HG03108 (cell line): ENCODE data around the gene CORO6.

Experiments
- ATAC-seq: cut with Tn5 transposase; IDR thresholded peaks from one replicate; pipeline ENCODE4 v1.9.1; 2021; ENCODE audit warnings: moderate library complexity; ENCODE audit not compliant: unreplicated experiment

The CORO6 gene

DNA sequence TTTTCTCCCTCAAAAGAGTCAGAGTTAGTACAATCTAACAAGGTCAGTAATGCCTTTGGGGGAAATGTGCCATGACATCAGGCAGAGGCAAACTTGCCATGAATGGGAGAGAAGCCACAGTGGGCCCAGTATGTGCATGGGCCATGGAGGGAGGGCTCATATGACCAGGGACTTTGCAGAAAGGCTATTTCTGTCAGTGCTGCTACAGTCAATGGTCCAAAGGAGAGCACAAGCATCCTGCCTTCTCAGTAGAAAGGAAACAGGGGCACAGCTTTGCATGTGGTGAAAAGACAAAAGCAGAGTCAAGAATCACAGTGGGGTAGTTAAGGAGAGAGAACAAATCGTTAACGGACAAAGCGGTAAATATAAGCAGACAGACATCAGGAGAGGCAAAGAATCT, 11.2 kb upstream of the CORO6 start:
- ATAC-seq = no peak

DNA sequence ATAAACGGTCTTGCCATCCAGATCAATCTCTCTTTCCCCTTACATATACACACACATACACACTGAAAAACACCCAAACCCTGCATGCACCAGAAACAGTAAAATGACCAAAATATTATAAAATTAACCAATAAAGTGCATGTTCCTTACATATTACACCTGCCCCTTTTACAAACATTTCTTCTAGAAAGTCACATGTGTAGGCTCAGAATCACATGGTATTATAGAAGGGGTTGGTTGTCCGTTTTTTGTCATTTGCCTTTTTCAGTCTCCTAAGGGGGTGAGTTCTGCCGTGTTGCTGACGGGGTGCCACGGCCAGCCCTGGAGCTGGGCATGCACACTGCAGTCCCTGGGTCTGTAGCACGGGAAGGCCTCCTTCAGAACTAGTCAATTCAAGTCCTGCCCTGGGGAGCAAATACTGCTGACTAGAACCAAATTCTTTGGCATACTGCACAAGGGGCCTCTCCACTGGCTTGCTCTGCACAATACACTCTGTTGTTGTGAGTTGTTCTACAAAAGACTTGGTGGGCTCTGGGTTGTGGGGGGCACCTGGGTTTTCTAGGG, 8.0 kb upstream of the CORO6 start:
- no peak for ATAC-seq

DNA sequence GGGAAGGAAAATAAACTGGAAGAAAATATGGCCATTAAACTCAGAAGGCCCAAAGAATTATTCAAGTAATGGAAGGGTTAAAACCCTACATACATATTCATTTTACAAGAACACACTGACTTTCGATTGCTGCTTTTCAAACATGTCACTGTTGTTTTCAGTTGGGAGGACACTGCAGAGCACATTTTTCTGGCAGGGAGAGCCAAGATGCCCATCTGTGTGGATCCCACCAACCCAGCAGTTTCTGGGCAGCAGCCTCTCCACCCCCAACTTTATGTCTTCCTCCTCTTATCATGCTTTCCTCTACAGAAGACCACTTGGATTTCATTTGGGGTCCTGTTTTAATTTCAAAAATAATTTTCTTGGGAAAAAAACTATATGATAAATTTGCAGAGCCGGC, 7.1 kb upstream of the CORO6 start:
- ATAC-seq = no peak

GRCh38 chr17:29628644-29629043, 5.9 kb upstream of the CORO6 start:
- ATAC-seq = no peak

GRCh38 chr17:29627951-29628350, 5.2 kb upstream of the CORO6 start:
- no peak for ATAC-seq

DNA sequence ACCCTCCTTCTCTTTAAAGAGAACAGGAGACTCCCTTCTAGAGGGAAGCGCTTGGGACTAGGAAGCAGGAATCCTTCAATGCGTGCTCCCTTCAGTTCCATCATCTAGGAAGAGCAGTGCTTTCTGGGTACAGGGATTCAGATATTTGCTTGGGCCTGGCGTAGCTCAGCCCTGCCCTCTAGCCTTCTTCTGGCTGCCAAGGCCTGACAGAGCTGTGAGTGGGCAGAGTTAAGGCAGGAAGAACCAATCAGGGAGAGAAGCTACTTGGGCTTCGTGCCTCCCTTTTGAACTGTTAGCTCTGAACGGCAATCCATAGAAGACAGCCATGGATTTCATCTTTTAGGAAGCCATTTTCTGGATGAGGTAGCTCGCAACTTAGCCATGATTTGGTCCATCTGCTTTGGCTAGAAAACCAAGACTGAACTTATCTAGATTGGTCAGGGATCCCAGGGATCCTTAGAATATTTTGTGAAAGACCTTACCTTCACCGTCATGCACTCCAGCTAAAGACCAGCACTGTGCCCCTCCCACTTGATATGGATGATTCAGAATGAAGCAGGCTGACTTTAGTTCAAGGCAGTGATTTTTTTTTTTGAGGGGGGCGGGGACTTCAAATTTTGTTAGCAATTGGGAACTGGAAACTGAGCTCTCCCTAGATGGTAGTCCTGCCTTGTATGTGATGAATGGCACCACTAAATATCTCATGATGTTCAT, 2.5 kb upstream of the CORO6 start:
- ATAC-seq = no peak

GRCh38 chr17:29624586-29624985, 1.9 kb upstream of the CORO6 start:
- ATAC-seq = no peak

GRCh38 chr17:29623283-29623647, 553 bp upstream of the CORO6 start:
- no peak for ATAC-seq

- ATAC-seq = no peak
These were observed 939 bp downstream of the CORO6 start for GRCh38 chr17:29621751-29622194.

- ATAC-seq = no peak
These were observed 1.8 kb downstream of the CORO6 start for GRCh38 chr17:29620779-29621500.

DNA sequence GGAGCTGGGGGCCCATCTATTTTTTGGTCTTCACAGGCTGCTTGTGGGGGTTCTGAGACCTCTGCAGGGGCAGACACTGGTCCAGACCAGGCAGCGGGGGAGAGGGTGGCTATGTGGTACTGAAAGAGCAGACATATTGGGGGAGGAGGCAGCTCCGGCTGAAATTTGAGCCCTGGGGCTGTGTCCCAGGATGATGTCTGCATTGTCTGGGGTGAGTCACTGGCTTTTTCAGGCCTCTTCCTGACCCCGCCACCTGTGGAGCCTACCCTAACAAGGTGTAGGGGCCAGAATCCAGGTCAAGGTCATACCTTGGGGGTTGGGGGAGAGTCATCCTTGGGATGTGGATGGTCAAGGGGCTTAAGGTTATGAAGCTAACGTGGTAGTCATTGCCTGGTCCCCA, 2.4 kb downstream of the CORO6 start:
- ATAC-seq = no peak

- ATAC-seq = no peak
These were observed 3.5 kb downstream of the CORO6 start for GRCh38 chr17:29619251-29619650.

DNA sequence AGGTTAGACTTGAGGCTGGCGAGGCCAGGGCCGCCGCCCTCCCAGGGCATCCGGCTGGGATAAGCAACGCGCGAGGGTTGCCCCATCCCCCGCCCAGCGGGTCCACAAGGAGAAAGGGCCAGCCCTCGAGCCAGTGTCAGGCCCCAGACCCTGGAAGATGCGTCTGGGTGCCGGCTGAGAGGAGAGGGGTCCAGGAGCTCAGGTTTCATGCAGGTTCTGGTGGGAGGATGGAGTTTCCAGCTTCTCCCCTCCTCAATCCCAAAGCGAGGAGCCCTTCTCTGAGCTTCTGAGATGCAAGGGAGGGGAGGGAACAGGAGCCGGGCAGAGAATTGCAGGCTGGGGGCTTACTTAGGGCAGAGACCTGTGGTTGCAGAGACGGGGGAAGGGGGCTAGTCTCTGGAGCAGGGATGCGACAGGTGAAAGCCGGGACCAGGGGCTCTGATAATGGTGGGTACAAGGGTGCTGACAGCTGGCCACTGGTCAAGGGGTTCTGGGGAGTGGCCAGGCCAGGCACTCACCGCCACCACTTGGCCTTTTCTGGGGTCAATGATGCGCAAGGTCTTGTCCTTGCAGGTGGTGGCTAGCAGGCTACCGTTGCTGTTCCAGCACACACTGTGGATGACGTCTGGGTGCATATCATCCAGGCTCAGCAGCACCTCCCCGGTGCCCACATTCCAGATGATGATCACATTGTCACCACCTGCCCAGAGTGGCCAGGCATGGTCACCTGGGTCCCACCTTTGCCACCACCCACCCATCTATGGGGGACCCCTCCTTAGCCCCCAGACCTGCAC, 4.2 kb downstream of the CORO6 start:
- no peak for ATAC-seq

DNA sequence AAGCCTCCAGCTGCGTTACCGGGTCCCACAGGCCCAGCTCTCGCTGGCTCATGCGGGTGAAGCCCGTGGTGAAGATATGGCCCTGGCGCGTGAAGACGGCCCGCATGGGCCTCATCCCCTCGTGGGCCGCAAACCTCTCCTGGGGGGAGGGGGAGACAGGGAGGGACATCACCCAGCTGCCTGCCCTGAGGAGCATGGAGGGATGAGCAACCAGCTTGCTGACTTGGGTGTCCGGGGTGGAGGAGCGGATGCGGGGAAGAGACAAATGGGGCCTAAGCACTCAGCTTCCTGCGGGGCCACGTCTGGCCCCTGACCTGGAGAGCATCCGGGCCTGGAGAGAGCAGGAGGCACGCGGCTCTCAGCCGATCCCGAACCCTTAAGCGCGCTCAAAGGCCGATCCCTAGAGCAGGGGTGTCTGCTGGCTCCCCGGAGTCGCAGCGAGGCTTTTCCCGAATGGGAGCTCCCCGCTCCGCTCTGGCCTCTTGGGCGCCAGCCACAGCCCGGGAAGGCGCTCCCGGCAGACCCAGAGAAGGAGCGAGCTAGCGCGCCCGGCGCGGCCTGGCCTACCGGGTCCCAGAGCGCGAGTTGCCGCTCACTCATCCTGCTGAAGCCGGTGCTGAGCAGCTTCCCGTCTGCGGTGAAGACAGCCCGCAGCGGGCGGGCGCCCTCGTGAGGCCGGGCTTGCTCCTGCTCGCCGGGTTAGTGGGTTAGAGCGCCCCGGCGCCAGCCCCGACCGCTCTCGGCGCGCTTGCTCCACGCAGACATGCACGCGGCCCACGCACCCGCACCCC, 5.0 kb downstream of the CORO6 start:
- no peak for ATAC-seq

DNA sequence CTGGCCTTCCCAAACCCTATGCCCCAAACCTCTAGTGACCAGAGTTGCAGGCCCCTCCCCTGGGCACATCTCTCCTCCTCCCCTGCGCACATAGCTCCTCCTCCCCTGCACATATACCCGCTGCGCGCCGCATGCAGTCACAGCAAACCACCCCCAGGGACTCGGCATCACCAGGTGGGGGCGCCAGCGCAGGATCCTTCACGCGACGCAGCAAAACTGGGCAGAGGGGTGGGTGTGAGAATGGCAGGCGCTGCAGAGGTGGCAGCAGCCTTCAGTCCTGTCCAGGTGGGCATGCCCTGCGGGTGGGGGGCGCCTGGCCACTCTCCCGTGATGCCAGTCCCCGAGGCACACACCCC, 5.6 kb downstream of the CORO6 start:
- peak; percentile 35 for ATAC-seq

DNA sequence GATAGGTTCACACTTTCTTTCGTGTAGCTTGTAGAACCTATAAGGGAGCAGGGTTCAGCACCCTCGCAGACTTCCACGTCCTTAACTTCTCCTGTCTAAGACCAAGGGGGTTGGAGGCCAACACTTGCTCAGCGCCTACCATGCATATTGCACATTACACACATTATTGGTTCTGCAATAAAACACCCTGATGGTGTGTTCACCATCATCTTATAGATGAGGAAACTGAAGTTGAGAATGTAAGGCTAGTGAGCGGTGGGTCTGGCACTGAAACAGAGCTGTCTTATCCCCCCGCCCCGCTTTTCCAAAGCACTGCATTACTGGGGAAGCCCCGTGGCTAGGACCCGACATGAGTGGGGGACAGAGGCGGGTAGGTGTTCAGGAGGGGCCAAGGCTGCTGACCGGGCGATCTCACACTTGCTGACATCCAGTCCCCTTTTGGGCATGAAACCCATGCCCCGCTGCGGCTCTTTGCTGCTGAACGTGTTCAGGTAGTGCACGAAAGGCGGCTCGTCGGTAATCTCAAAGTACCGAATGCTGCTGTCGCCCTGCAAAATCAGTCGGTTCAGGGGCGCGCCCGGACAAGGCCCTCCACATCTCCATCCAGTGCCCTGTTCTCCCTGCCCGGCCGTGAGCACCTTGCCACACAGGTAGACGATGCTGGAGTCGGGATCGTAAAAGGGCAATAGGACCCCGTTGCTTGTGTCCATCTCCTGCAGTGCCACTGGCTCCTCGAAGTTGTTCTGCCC, 6.2 kb downstream of the CORO6 start:
- no peak for ATAC-seq

DNA sequence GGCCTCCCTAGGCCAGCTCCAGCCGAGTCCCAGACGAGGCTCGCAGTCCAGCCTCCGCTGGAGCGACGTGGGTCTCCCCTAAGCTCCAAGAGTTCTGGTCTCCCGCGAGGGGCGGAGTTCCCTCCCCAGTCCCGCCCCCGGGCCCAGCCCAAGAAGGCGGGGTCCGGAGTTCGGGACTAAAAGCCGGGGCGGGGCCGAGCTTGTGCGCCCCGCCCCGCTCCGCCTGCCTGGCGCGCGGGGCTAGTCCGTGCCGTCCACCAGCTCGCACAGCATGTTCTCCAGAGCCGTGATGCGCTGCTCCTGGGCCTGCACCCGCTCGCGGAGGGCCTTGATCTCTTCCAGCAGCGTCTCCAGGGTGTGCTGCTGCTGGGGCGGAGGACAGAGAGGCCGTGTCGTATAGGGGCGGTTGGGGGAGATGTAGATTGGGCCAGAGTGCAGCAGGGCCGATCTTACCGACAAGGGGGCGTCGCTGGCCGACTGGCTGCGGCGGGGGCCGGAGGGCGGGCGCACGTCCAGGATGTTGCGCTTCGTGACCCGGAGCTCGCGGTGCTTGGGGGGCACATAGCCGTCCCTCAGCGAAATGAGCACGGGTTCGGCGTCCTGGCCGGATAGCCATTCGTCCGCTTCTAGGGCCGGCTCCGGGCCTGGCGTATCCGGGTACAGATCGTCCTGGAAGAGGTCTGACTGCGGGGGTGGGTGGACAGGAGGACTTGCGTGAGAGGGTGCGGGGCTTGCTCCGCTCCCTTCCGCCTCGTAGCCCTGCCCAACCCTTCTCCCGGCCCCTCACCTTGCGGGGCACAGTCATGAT, 7.0 kb downstream of the CORO6 start:
- peak; percentile 57 for ATAC-seq

DNA sequence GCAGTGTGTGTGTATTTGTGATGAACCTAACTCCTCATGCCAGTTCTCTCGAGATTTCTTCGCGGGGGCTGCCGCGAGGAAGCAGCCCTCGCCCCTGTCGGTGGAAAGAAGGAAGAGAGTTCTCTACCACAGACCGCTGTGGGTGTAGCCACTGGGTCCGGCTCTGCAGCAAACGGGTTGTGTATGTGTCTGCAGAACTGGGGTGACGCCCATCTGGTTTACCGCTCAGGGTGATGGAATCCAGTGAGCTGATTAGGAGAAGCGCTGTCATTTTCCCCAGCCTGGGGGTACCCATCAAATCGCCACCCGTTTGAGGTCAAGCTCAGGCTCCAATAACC, 7.7 kb downstream of the CORO6 start:
- ATAC-seq = no peak

- ATAC-seq = no peak
These were observed 8.2 kb downstream of the CORO6 start for GRCh38 chr17:29614349-29615047.
